ENCODE results near the gene WNT1.

Gene WNT1

GRCh38 chr12:48946943-48947342 is 31.2 kb upstream of the WNT1 start:
- Histone ChIP-seq H3K4ac (ENCODE audit: low read depth in 1 of 2, low read length in 2 of 2) (no peak overlapping the region), H3K23ac (ENCODE audit: low read length in 2 of 2) (no peak overlapping the region), H4K8ac (ENCODE audit: low read length) (no peak overlapping the region), H3K4me2 (ENCODE audit: low read length, poor library complexity, severe bottlenecking) (no peak overlapping the region), H3K4me1 (ENCODE audit: control insufficient read depth, insufficient read depth, low read depth, low read length) (peaks cover 1% of the 10 kb centered on the region), H3K14ac (ENCODE audit: low read length in 2 of 2) (no peak overlapping the region), H3K18ac (ENCODE audit: low read depth in 1 of 2, low read length in 2 of 2) (no peak overlapping the region), H3K79me1 (replicated peaks; ENCODE audit: low read length, poor library complexity, severe bottlenecking) (peaks cover 11% of the 10 kb centered on the region), H3K36me3 (ENCODE audit: control insufficient read depth in 1 of 2, insufficient read depth in 2 of 2, low read depth in 1 of 2, low read length in 2 of 2) (peaks cover 13 to 27% of the 10 kb centered on the region in 2 experiments), H3K9ac (ENCODE audit: low read length) (no peak overlapping the region), H2BK5ac (ENCODE audit: low read depth, low read length, poor library complexity, severe bottlenecking) (no peak overlapping the region), H3K4me3 (ENCODE audit: insufficient read depth in 1 of 2, low read depth in 1 of 2, low read length in 2 of 2) (no peak overlapping the region), H3K9me3 (ENCODE audit: control insufficient read depth, low read length) (no peaks in the 10 kb centered on the region), H2BK12ac (ENCODE audit: low read length in 2 of 2) (no peak overlapping the region), H2AK5ac (ENCODE audit: low read length, severe bottlenecking) (no peak overlapping the region), H3K27me3 (ENCODE audit: control insufficient read depth in 1 of 2, insufficient read depth in 1 of 2, low read length in 2 of 2) (no peaks in the 10 kb centered on the region), H4K91ac (ENCODE audit: low read length) (no peak overlapping the region), H2AFZ (ENCODE audit: low read depth, low read length) (no peak overlapping the region), H2BK15ac (ENCODE audit: low read depth, poor library complexity, severe bottlenecking) (no peak overlapping the region), H2BK120ac (ENCODE audit: low read depth, low read length) (no peak overlapping the region), H3K27ac (ENCODE audit: low read length, poor library complexity, severe bottlenecking) (no peak overlapping the region)
- no peak for DNase-seq
- WGBS: 96% methylated on average over 6 of the region's 6 CpGs

- no peak overlapping the region for H3K4me2 ChIP-seq (ENCODE audit: low read length, poor library complexity, severe bottlenecking)
- H3K27me3 ChIP-seq (ENCODE audit: control insufficient read depth in 1 of 2, insufficient read depth in 1 of 2, low read length in 2 of 2): no peaks in the 10 kb centered on the region
- 100% methylated on average over 3 of the region's 3 CpGs for WGBS
- H3K4me3 ChIP-seq (ENCODE audit: insufficient read depth in 1 of 2, low read depth in 1 of 2, low read length in 2 of 2): no peak overlapping the region
- H3K79me1 ChIP-seq (replicated peaks; ENCODE audit: low read length, poor library complexity, severe bottlenecking): peaks cover 9% of the 10 kb centered on the region
- H2BK12ac ChIP-seq (ENCODE audit: low read length in 2 of 2): no peak overlapping the region
- H2BK5ac ChIP-seq (ENCODE audit: low read depth, low read length, poor library complexity, severe bottlenecking): no peak overlapping the region
- no peak overlapping the region for H2AK5ac ChIP-seq (ENCODE audit: low read length, severe bottlenecking)
- no peak overlapping the region for H4K8ac ChIP-seq (ENCODE audit: low read length)
- H3K27ac ChIP-seq (ENCODE audit: low read length, poor library complexity, severe bottlenecking): no peak overlapping the region
- no peak overlapping the region for H3K18ac ChIP-seq (ENCODE audit: low read depth in 1 of 2, low read length in 2 of 2)
- H3K4ac ChIP-seq (ENCODE audit: low read depth in 1 of 2, low read length in 2 of 2): no peak overlapping the region
- no peak overlapping the region for H2AFZ ChIP-seq (ENCODE audit: low read depth, low read length)
- H3K4me1 ChIP-seq (ENCODE audit: control insufficient read depth, insufficient read depth, low read depth, low read length): peaks cover 1% of the 10 kb centered on the region
- DNase-seq: no peak
- no peak overlapping the region for H3K23ac ChIP-seq (ENCODE audit: low read length in 2 of 2)
- H2BK120ac ChIP-seq (ENCODE audit: low read depth, low read length): no peak overlapping the region
- no peak overlapping the region for H2BK15ac ChIP-seq (ENCODE audit: low read depth, poor library complexity, severe bottlenecking)
- H3K14ac ChIP-seq (ENCODE audit: low read length in 2 of 2): no peak overlapping the region
- H3K36me3 ChIP-seq (ENCODE audit: control insufficient read depth in 1 of 2, insufficient read depth in 2 of 2, low read depth in 1 of 2, low read length in 2 of 2): peaks cover 17 to 31% of the 10 kb centered on the region in 2 experiments
- H3K9ac ChIP-seq (ENCODE audit: low read length): no peak overlapping the region
- no peak overlapping the region for H4K91ac ChIP-seq (ENCODE audit: low read length)
- no peaks in the 10 kb centered on the region for H3K9me3 ChIP-seq (ENCODE audit: control insufficient read depth, low read length)
Observed at GRCh38 chr12:48947727-48948126, 30.4 kb upstream of the WNT1 start.

GRCh38 chr12:48952691-48953090 is 25.4 kb upstream of the WNT1 start:
- no peak overlapping the region for H3K18ac ChIP-seq (ENCODE audit: low read depth in 1 of 2, low read length in 2 of 2)
- peaks cover 17 to 40% of the 10 kb centered on the region in 2 experiments for H3K36me3 ChIP-seq (ENCODE audit: control insufficient read depth in 1 of 2, insufficient read depth in 2 of 2, low read depth in 1 of 2, low read length in 2 of 2)
- H2BK15ac ChIP-seq (ENCODE audit: low read depth, poor library complexity, severe bottlenecking): no peak overlapping the region
- no peak overlapping the region for H2BK120ac ChIP-seq (ENCODE audit: low read depth, low read length)
- no peak overlapping the region for H2BK12ac ChIP-seq (ENCODE audit: low read length in 2 of 2)
- H3K27me3 ChIP-seq (ENCODE audit: control insufficient read depth in 1 of 2, insufficient read depth in 1 of 2, low read length in 2 of 2): no peaks in the 10 kb centered on the region
- peaks cover 7% of the 10 kb centered on the region for H3K4me1 ChIP-seq (ENCODE audit: control insufficient read depth, insufficient read depth, low read depth, low read length)
- no peak overlapping the region for H3K4me3 ChIP-seq (ENCODE audit: insufficient read depth in 1 of 2, low read depth in 1 of 2, low read length in 2 of 2)
- no peak overlapping the region for H4K8ac ChIP-seq (ENCODE audit: low read length)
- no peak overlapping the region for H4K91ac ChIP-seq (ENCODE audit: low read length)
- H3K14ac ChIP-seq (ENCODE audit: low read length in 2 of 2): no peak overlapping the region
- no peak overlapping the region for H2BK5ac ChIP-seq (ENCODE audit: low read depth, low read length, poor library complexity, severe bottlenecking)
- 97% methylated on average over 3 of the region's 4 CpGs for WGBS
- H3K9ac ChIP-seq (ENCODE audit: low read length): no peak overlapping the region
- H3K79me1 ChIP-seq (replicated peaks; ENCODE audit: low read length, poor library complexity, severe bottlenecking): peaks cover 4% of the 10 kb centered on the region
- H3K4me2 ChIP-seq (ENCODE audit: low read length, poor library complexity, severe bottlenecking): no peak overlapping the region
- H2AFZ ChIP-seq (ENCODE audit: low read depth, low read length): no peak overlapping the region
- no peak overlapping the region for H3K27ac ChIP-seq (ENCODE audit: low read length, poor library complexity, severe bottlenecking)
- no peak overlapping the region for H3K4ac ChIP-seq (ENCODE audit: low read depth in 1 of 2, low read length in 2 of 2)
- no peaks in the 10 kb centered on the region for H3K9me3 ChIP-seq (ENCODE audit: control insufficient read depth, low read length)
- no peak overlapping the region for H2AK5ac ChIP-seq (ENCODE audit: low read length, severe bottlenecking)
- DNase-seq: no peak
- H3K23ac ChIP-seq (ENCODE audit: low read length in 2 of 2): no peak overlapping the region

GRCh38 chr12:48954061-48954460 is 24.1 kb upstream of the WNT1 start:
- Histone ChIP-seq H2BK12ac (ENCODE audit: low read length in 2 of 2) (no peak overlapping the region), H4K91ac (ENCODE audit: low read length) (no peak overlapping the region), H3K4me3 (ENCODE audit: insufficient read depth in 1 of 2, low read depth in 1 of 2, low read length in 2 of 2) (no peak overlapping the region), H2BK5ac (ENCODE audit: low read depth, low read length, poor library complexity, severe bottlenecking) (no peak overlapping the region), H2AK5ac (ENCODE audit: low read length, severe bottlenecking) (no peak overlapping the region), H3K23ac (ENCODE audit: low read length in 2 of 2) (no peak overlapping the region), H3K4me1 (ENCODE audit: control insufficient read depth, insufficient read depth, low read depth, low read length) (peaks cover 7% of the 10 kb centered on the region), H3K79me1 (replicated peaks; ENCODE audit: low read length, poor library complexity, severe bottlenecking) (peaks cover 1% of the 10 kb centered on the region), H2BK15ac (ENCODE audit: low read depth, poor library complexity, severe bottlenecking) (no peak overlapping the region), H3K27ac (ENCODE audit: low read length, poor library complexity, severe bottlenecking) (no peak overlapping the region), H3K9ac (ENCODE audit: low read length) (no peak overlapping the region), H2BK120ac (ENCODE audit: low read depth, low read length) (no peak overlapping the region), H3K27me3 (ENCODE audit: control insufficient read depth in 1 of 2, insufficient read depth in 1 of 2, low read length in 2 of 2) (no peaks in the 10 kb centered on the region), H3K9me3 (ENCODE audit: control insufficient read depth, low read length) (no peaks in the 10 kb centered on the region), H2AFZ (ENCODE audit: low read depth, low read length) (no peak overlapping the region), H3K36me3 (ENCODE audit: control insufficient read depth in 1 of 2, insufficient read depth in 2 of 2, low read depth in 1 of 2, low read length in 2 of 2) (peaks cover 17 to 35% of the 10 kb centered on the region in 2 experiments), H4K8ac (ENCODE audit: low read length) (no peak overlapping the region), H3K4ac (ENCODE audit: low read depth in 1 of 2, low read length in 2 of 2) (no peak overlapping the region), H3K4me2 (ENCODE audit: low read length, poor library complexity, severe bottlenecking) (no peak overlapping the region), H3K14ac (ENCODE audit: low read length in 2 of 2) (no peak overlapping the region), H3K18ac (ENCODE audit: low read depth in 1 of 2, low read length in 2 of 2) (no peak overlapping the region)
- WGBS: 100% methylated on average over 3 of the region's 3 CpGs
- DNase-seq: no peak

All from mesenchymal stem cell (in vitro differentiated cells and primary cell).